GM12878 (cell line): Measurements from ENCODE around the gene TRPC1. TPM values are rescaled to one million over a fixed set of nuclear protein-coding genes. Genes with fewer than 3 reads are reported as not detected.

Experiments used
- ATAC-seq: fragments of 200-7000 bp; cut with Tn5 transposase; 3 replicates; pipeline ENCODE4 v1.9.1; 2020; ENCODE audit warnings: mild to moderate bottlenecking, moderate library complexity
- BruUV-seq: library from RNA; stranded (reverse); fragments of 400-500 nt; replicated peaks from 2 replicates; lab custom pipeline; 2021; lab: Mats Ljungman, UMichigan
- CTCF ChIA-PET: fragments of 300-600 bp; sonication (Branson Sonifier 250); formaldehyde crosslinking; extraction: SDS; loops from one replicate; lab custom pipeline; 2021; ENCODE audit warnings: inconsistent platforms; lab: Yijun Ruan, JAX
- POLR2A ChIA-PET: fragments of 350-600 bp; formaldehyde crosslinking; extraction: SDS; loops from one replicate; lab custom pipeline; 2021; ENCODE audit warnings: inconsistent platforms; lab: Charles Lee
- RAD21 ChIA-PET: fragments of 300-600 bp; sonication (Branson Sonifier 250); formaldehyde crosslinking; loops from one replicate; lab custom pipeline; 2023; ENCODE audit warnings: antibody characterized with exemption; ENCODE audit not compliant: unreplicated experiment; lab: Charles Lee
- SMC1A ChIA-PET: fragments of 300-600 bp; sonication (Branson Sonifier 250); formaldehyde crosslinking; loops from one replicate; lab custom pipeline; 2023; ENCODE audit not compliant: unreplicated experiment, uncharacterized antibody; lab: Charles Lee
- DNase-seq: peaks from one replicate; pipeline ENCODE4 v3.0.0-alpha.2; 2011; ENCODE audit warnings: low read depth, low spot score
- FAIRE-seq: peaks from 3 replicates; lab custom pipeline; 2011; peaks lifted over from hg19 to GRCh38; lab: Jason Lieb, UNC
- H2AFZ ChIP-seq: 2 replicates; pipeline ENCODE4 v1.6.0; 2011; ENCODE audit warnings: low read depth, low read length, control low read depth; ENCODE audit not compliant: control insufficient read depth
- H3K27ac ChIP-seq: 2 replicates; pipeline ENCODE4 v1.5.1; 2011; ENCODE audit warnings: control low read depth; ENCODE audit not compliant: control insufficient read depth, insufficient read depth
- H3K27me3 ChIP-seq, 2 experiments: replicated peaks in 1 of 2; 2 replicates each; pipeline versions ENCODE4 v1.6.0 to v1.6.1; 2011; ENCODE audit warnings: low read length in 1 of 2; ENCODE audit not compliant: control insufficient read depth in 2 of 2, insufficient read depth in 2 of 2
- H3K36me3 ChIP-seq, 2 experiments: 2 replicates each; pipeline ENCODE4 v1.5.1; 2011; ENCODE audit warnings: low read length in 1 of 2; ENCODE audit not compliant: control insufficient read depth in 2 of 2, insufficient read depth in 2 of 2
- H3K4me1 ChIP-seq: 2 replicates; pipeline ENCODE4 v1.6.1; 2011; ENCODE audit warnings: mild to moderate bottlenecking, low read length, moderate library complexity, mixed read lengths; ENCODE audit not compliant: control insufficient read depth, insufficient read depth
- H3K4me2 ChIP-seq: 2 replicates; pipeline ENCODE4 v1.6.0; 2011; ENCODE audit warnings: control low read depth; ENCODE audit not compliant: control insufficient read depth, insufficient read depth
- H3K4me3 ChIP-seq: fragments of 200-600 bp; sonication (generic); 2 replicates; pipeline ENCODE4 v1.5.1; 2016
- H3K79me2 ChIP-seq: 2 replicates; pipeline ENCODE4 v1.6.0; 2011; ENCODE audit warnings: low read length; ENCODE audit not compliant: control insufficient read depth, insufficient read depth
- H3K9ac ChIP-seq: 2 replicates; pipeline ENCODE4 v1.8.0; 2011; ENCODE audit warnings: low read length, control low read depth, mixed read lengths; ENCODE audit not compliant: control insufficient read depth, insufficient read depth
- H3K9me3 ChIP-seq: replicated peaks from 3 replicates; pipeline ENCODE4 v1.5.1; 2011; ENCODE audit warnings: mild to moderate bottlenecking, low read length; ENCODE audit not compliant: control insufficient read depth, insufficient read depth
- H4K20me1 ChIP-seq: 2 replicates; pipeline ENCODE4 v1.6.0; 2011; ENCODE audit not compliant: control insufficient read depth, insufficient read depth
- ATF7 ChIP-seq: fragments of 450-650 bp; IDR thresholded peaks from 2 replicates; pipeline ENCODE4 v1.6.1; 2016; ENCODE audit warnings: low read depth, mild to moderate bottlenecking
- CBX5 ChIP-seq: sonication (generic); IDR thresholded peaks from 2 replicates; pipeline ENCODE4 v1.6.1; 2016; ENCODE audit warnings: low read depth, moderate library complexity, mild to moderate bottlenecking, inconsistent platforms
- CTCF ChIP-seq, 3 experiments: IDR thresholded peaks in 2 of 3; conservative IDR thresholded peaks in 1 of 3; 2 replicates each; pipeline ENCODE4 v1.5.1; 2011; ENCODE audit warnings: low read depth in 3 of 3, low read length in 3 of 3, mild to moderate bottlenecking in 3 of 3, control low read depth in 2 of 3, moderate library complexity in 2 of 3, inconsistent platforms in 1 of 3, mixed read lengths in 1 of 3; ENCODE audit not compliant: control insufficient read depth in 2 of 3, insufficient read depth in 1 of 3; ENCODE audit errors: extremely low read depth in 1 of 3
- ETV6 ChIP-seq, 2 experiments: fragments of 450-650 bp in 1 of 2; IDR thresholded peaks in 1 of 2; conservative IDR thresholded peaks in 1 of 2; 2 replicates each; pipeline ENCODE4 v1.6.1; 2014; ENCODE audit warnings: antibody characterized with exemption in 1 of 2, borderline replicate concordance in 1 of 2, low read depth in 1 of 2, mild to moderate bottlenecking in 1 of 2, moderate library complexity in 1 of 2
- FOXM1 ChIP-seq: IDR thresholded peaks from 2 replicates; pipeline ENCODE4 v1.6.1; 2012; ENCODE audit warnings: low read depth, mild to moderate bottlenecking, inconsistent platforms, low read length, moderate library complexity
- RB1 ChIP-seq: fragments of 450-650 bp; formaldehyde crosslinking; IDR thresholded peaks from 2 replicates; pipeline ENCODE4 v1.6.1; 2017; ENCODE audit warnings: mild to moderate bottlenecking, borderline replicate concordance
- REST ChIP-seq: IDR thresholded peaks from 2 replicates; pipeline ENCODE4 v1.6.1; 2012; ENCODE audit warnings: mild to moderate bottlenecking, low read depth, low read length
- SP1 ChIP-seq: IDR thresholded peaks from one replicate; pipeline ENCODE4 v1.6.1; 2011; ENCODE audit warnings: low read depth, low read length
- WGBS: methylation state at CpG from one replicate; pipeline ENCODE4 v1.1.6; 2016; ENCODE audit warnings: low lambda C conversion rate; ENCODE audit not compliant: insufficient replicate concordance, insufficient coverage; ENCODE audit errors: missing lambda C conversion rate; 5-methylcytosine and 5-hydroxymethylcytosine counted together
- in situ Hi-C: fragments of 300-500 bp; cut with MboI; formaldehyde crosslinking; loops from 9 replicates; pipeline ENCODE4 v1.14.3; 2018; ENCODE audit warnings: mixed read lengths
- intact Hi-C: fragments of 100-400 bp; cut with micrococcal nuclease; formaldehyde crosslinking; loops from one replicate; pipeline ENCODE4 v1.14.2; 2022; ENCODE audit not compliant: unreplicated experiment
- polyA plus RNA-seq, 11 experiments: library from polyadenylated mRNA; depleted of rRNA in 4 of 11; unstranded in 6 of 11; stranded (reverse) in 5 of 11; fragments of >200 nt; fragmentation: Nextera tagmentation in 4 of 11; fragmentation: Illumina TruSeq in 1 of 11; extraction: Ambion mirVana in 4 of 11; extraction: Trizol in 1 of 11; gene quantifications; 1 replicate in 1 of 11; 2 replicates in 10 of 11; pipeline versions ENCODE4 v1.2.1 to v1.2.3, GENCODE V29; 2011 to 2016; ENCODE audit warnings: inconsistent platforms in 2 of 11, missing spikeins in 2 of 11, low read depth in 1 of 11
- total RNA-seq, 4 experiments: library from RNA; depleted of rRNA in 3 of 4; stranded (reverse); fragments of >200 nt in 3 of 4; fragmentation: Illumina TruSeq in 1 of 4; extraction: Trizol in 1 of 4; gene quantifications; 2 replicates each; pipeline versions ENCODE4 v1.2.1 to v1.2.3, GENCODE V29; 2013 to 2021
- TF ChIP-seq, protein P1 (sequence below): fragments of 450-650 bp; IDR thresholded peaks from 2 replicates; pipeline ENCODE4 v1.6.1; 2017; ENCODE audit warnings: mild to moderate bottlenecking, moderate library complexity

TRPC1 gene
- total and polyA plus RNA-seq, 10 of the 15 experiments (the other 5 are each of a cell fraction or from before 2014, with no cell fraction given), result 0.05 to 2.9 (median 0.17) TPM

GRCh38 chr3:142787719-142788118 is 63.9 kb downstream of the TRPC1 start:
- RAD21 ChIA-PET, result no interaction called here
- no peak overlapping the region for H2AFZ ChIP-seq
- BruUV-seq, result no TSS peak

GRCh38 chr3:142794508-142794907 is 70.7 kb downstream of the TRPC1 start:
- ATAC-seq, result no peak
- WGBS, result 52% methylated on average over 4 of the region's 4 CpGs
- H3K27me3 ChIP-seq, result peaks cover 0 to 5% of the 10 kb centered on the region in 2 experiments; a peak in 2 of 4 replicates
- in situ Hi-C loops (no loop called here), intact Hi-C loops (no loop called here)
- no peak overlapping the region for H2AFZ ChIP-seq
- ChIA-PET RAD21 (no interaction called here), CTCF (no interaction called here), POLR2A (no interaction called here), SMC1A (no interaction called here)
- no TSS peak for BruUV-seq
- DNase-seq, result no peak
- no peaks in the 10 kb centered on the region; the same call in 2 of the 3 replicates for H3K9me3 ChIP-seq
- FAIRE-seq, result no peak
- H3K4me3 ChIP-seq, result no peak overlapping the region
- H3K79me2 ChIP-seq, result no peaks in the 10 kb centered on the region
- H3K4me1 ChIP-seq, result no peaks in the 10 kb centered on the region
- H3K9ac ChIP-seq, result no peak overlapping the region
- no peaks in the 10 kb centered on the region for H4K20me1 ChIP-seq
- no peak overlapping the region for H3K27ac ChIP-seq
- H3K36me3 ChIP-seq, result no peaks in the 10 kb centered on the region
- no peak overlapping the region for H3K4me2 ChIP-seq
- no peak for TF ChIP-seq ATF7
- TF ChIP-seq CTCF (IDR thresholded peaks at IDR 0.05 in 2 of 3, conservative IDR thresholded peaks at IDR 0.05 in 1 of 3; ENCODE audit: control insufficient read depth in 2 of 3, extremely low read depth in 1 of 3, insufficient read depth in 1 of 3, low read depth in 3 of 3, low read length in 3 of 3), result no peak
- no peak for TF ChIP-seq REST
- no peak for TF ChIP-seq CBX5
- TF ChIP-seq, protein P1, sequence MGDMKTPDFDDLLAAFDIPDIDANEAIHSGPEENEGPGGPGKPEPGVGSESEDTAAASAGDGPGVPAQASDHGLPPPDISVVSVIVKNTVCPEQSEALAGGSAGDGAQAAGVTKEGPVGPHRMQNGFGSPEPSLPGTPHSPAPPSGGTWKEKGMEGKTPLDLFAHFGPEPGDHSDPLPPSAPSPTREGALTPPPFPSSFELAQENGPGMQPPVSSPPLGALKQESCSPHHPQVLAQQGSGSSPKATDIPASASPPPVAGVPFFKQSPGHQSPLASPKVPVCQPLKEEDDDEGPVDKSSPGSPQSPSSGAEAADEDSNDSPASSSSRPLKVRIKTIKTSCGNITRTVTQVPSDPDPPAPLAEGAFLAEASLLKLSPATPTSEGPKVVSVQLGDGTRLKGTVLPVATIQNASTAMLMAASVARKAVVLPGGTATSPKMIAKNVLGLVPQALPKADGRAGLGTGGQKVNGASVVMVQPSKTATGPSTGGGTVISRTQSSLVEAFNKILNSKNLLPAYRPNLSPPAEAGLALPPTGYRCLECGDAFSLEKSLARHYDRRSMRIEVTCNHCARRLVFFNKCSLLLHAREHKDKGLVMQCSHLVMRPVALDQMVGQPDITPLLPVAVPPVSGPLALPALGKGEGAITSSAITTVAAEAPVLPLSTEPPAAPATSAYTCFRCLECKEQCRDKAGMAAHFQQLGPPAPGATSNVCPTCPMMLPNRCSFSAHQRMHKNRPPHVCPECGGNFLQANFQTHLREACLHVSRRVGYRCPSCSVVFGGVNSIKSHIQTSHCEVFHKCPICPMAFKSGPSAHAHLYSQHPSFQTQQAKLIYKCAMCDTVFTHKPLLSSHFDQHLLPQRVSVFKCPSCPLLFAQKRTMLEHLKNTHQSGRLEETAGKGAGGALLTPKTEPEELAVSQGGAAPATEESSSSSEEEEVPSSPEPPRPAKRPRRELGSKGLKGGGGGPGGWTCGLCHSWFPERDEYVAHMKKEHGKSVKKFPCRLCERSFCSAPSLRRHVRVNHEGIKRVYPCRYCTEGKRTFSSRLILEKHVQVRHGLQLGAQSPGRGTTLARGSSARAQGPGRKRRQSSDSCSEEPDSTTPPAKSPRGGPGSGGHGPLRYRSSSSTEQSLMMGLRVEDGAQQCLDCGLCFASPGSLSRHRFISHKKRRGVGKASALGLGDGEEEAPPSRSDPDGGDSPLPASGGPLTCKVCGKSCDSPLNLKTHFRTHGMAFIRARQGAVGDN, result no peak
- no peak for TF ChIP-seq FOXM1

More at GRCh38 chr3:142787719-142788118, 63.9 kb downstream of the TRPC1 start:
- no peaks in the 10 kb centered on the region for H3K4me1 ChIP-seq
- ChIA-PET CTCF (no interaction called here), SMC1A (no interaction called here), POLR2A (no interaction called here)
- in situ Hi-C loops (no loop called here), intact Hi-C loops (no loop called here)
- no peak overlapping the region for H3K27ac ChIP-seq
- ATAC-seq (no peak), DNase-seq (no peak), FAIRE-seq (no peak)
- H3K36me3 ChIP-seq, result no peaks in the 10 kb centered on the region
- H3K9ac ChIP-seq, result no peak overlapping the region
- H3K9me3 ChIP-seq, result no peaks in the 10 kb centered on the region
- no peak overlapping the region for H3K4me2 ChIP-seq
- H3K27me3 ChIP-seq, result peaks cover 0 to 2% of the 10 kb centered on the region in 2 experiments; a peak in 1 of 4 replicates
- no peak for TF ChIP-seq SP1
- no peak for TF ChIP-seq RB1
- TF ChIP-seq ETV6 (conservative IDR thresholded peaks at IDR 0.05 in 1 of 2, IDR thresholded peaks at IDR 0.05 in 1 of 2; ENCODE audit: borderline replicate concordance in 1 of 2, low read depth in 1 of 2), result no peak
- no peaks in the 10 kb centered on the region for H3K79me2 ChIP-seq
- WGBS, result 0% methylated on average over 1 of the region's 1 CpG
- H3K4me3 ChIP-seq, result no peak overlapping the region
- no peaks in the 10 kb centered on the region for H4K20me1 ChIP-seq
